ENCODE results near the gene EIF4EBP2.

The EIF4EBP2 gene

GRCh38 chr10:70378122-70378521, 25.8 kb upstream of the EIF4EBP2 start:
- DNase-seq (ENCODE audit: low read depth in 2 of 2): no peak

- no peak for DNase-seq (ENCODE audit: low read depth in 2 of 2)
Measured at GRCh38 chr10:70379581-70380176, 24.3 kb upstream of the EIF4EBP2 start.

GRCh38 chr10:70380350-70381135, 23.4 kb upstream of the EIF4EBP2 start:
- no peak for DNase-seq (ENCODE audit: low read depth in 2 of 2)

- DNase-seq (ENCODE audit: low read depth in 2 of 2): peak in 1 of 2 donors; percentile 17
Measured at GRCh38 chr10:70381471-70382421, 22.2 kb upstream of the EIF4EBP2 start.

- no peak for DNase-seq (ENCODE audit: low read depth in 2 of 2)
Measured at GRCh38 chr10:70391654-70392053, 12.3 kb upstream of the EIF4EBP2 start.

- no peak for DNase-seq (ENCODE audit: low read depth in 2 of 2)
Measured at GRCh38 chr10:70396140-70396539, 7.8 kb upstream of the EIF4EBP2 start.

GRCh38 chr10:70399177-70399576, 4.8 kb upstream of the EIF4EBP2 start:
- DNase-seq (ENCODE audit: low read depth in 2 of 2): no peak

- no peak for DNase-seq (ENCODE audit: low read depth in 2 of 2)
Measured at GRCh38 chr10:70403483-70404035, 386 bp upstream of the EIF4EBP2 start.

GRCh38 chr10:70404787-70405036, 767 bp downstream of the EIF4EBP2 start:
- no peak for DNase-seq (ENCODE audit: low read depth in 2 of 2)

- no peak for DNase-seq (ENCODE audit: low read depth in 2 of 2)
Measured at GRCh38 chr10:70405037-70405824, 1.3 kb downstream of the EIF4EBP2 start.

- no peak for DNase-seq (ENCODE audit: low read depth in 2 of 2)
Measured at GRCh38 chr10:70409772-70410171, 5.8 kb downstream of the EIF4EBP2 start.

GRCh38 chr10:70410608-70411007, 6.7 kb downstream of the EIF4EBP2 start:
- no peak for DNase-seq (ENCODE audit: low read depth in 2 of 2)

GRCh38 chr10:70412356-70412755, 8.4 kb downstream of the EIF4EBP2 start:
- DNase-seq (ENCODE audit: low read depth in 2 of 2): no peak

- no peak for DNase-seq (ENCODE audit: low read depth in 2 of 2)
Measured at GRCh38 chr10:70417568-70417967, 13.6 kb downstream of the EIF4EBP2 start.

- no peak for DNase-seq (ENCODE audit: low read depth in 2 of 2)
Measured at GRCh38 chr10:70418229-70418628, 14.3 kb downstream of the EIF4EBP2 start.

- DNase-seq (ENCODE audit: low read depth in 2 of 2): no peak
Measured at GRCh38 chr10:70418713-70419112, 14.8 kb downstream of the EIF4EBP2 start.

- no peak for DNase-seq (ENCODE audit: low read depth in 2 of 2)
Measured at GRCh38 chr10:70424320-70424719, 20.4 kb downstream of the EIF4EBP2 start.

GRCh38 chr10:70425096-70425495, 21.2 kb downstream of the EIF4EBP2 start:
- DNase-seq (ENCODE audit: low read depth in 2 of 2): no peak

GRCh38 chr10:70426823-70427222, 22.9 kb downstream of the EIF4EBP2 start:
- no peak for DNase-seq (ENCODE audit: low read depth in 2 of 2)

- no peak for DNase-seq (ENCODE audit: low read depth in 2 of 2)
Measured at GRCh38 chr10:70430493-70431445, 26.8 kb downstream of the EIF4EBP2 start.
